HepG2 (cell line): ENCODE results near the gene CERT1. TPM values are rescaled to one million over a fixed set of nuclear protein-coding genes. Genes with fewer than 3 reads are reported as not detected.

Experiments
- ATAC-seq: fragments of 200-7000 bp; cut with Tn5 transposase; 3 replicates; pipeline ENCODE4 v1.9.1; 2020; ENCODE audit warnings: mild to moderate bottlenecking, moderate library complexity
- BruUV-seq: library from RNA; stranded (reverse); fragments of 400-500 nt; replicated peaks from 2 replicates; lab custom pipeline; 2021; lab: Mats Ljungman, UMichigan
- CTCF ChIA-PET: fragments of 300-600 bp; formaldehyde crosslinking; extraction: SDS; loops from one replicate; lab custom pipeline; 2021; ENCODE audit warnings: low total read pairs, inconsistent platforms, low intra/inter-chr PET ratio; lab: Yijun Ruan, JAX
- POLR2A ChIA-PET: fragments of 350-600 bp; sonication (Branson Sonifier 250); formaldehyde crosslinking; loops from one replicate; lab custom pipeline; 2020; ENCODE audit warnings: antibody characterized with exemption, inconsistent platforms; lab: Yijun Ruan, JAX
- DNase-seq: peaks from one replicate; pipeline ENCODE4 v3.0.0-alpha.2; 2015; ENCODE audit warnings: low spot score
- FAIRE-seq: peaks from 3 replicates; lab custom pipeline; 2011; peaks lifted over from hg19 to GRCh38; lab: Jason Lieb, UNC
- H2AFZ ChIP-seq: one replicate; pipeline ENCODE4 v1.6.1; 2011; ENCODE audit warnings: low read length, inconsistent platforms
- H3K27ac ChIP-seq: fragments of 300-600 bp; 3 replicates; pipeline ENCODE4 v1.8.0; 2011; ENCODE audit warnings: mixed run types, mild to moderate bottlenecking, mixed read lengths, low read length, inconsistent platforms; ENCODE audit not compliant: insufficient read depth; ENCODE audit errors: extremely low read length
- H3K27me3 ChIP-seq, 2 experiments: fragments of 200-600 bp in 1 of 2; 2 replicates in 1 of 2; 3 replicates in 1 of 2; pipeline versions ENCODE4 v1.6.0 to v1.8.0; 2011; ENCODE audit warnings: low read length in 2 of 2, mild to moderate bottlenecking in 2 of 2, moderate library complexity in 2 of 2, inconsistent platforms in 1 of 2; ENCODE audit not compliant: insufficient read depth in 2 of 2, control insufficient read depth in 1 of 2
- H3K36me3 ChIP-seq, 2 experiments: fragments of 200-600 bp in 1 of 2; replicated peaks in 1 of 2; 2 replicates in 1 of 2; 3 replicates in 1 of 2; pipeline versions ENCODE4 v1.5.1 to v1.8.0; 2011; ENCODE audit warnings: low read length in 2 of 2, inconsistent platforms in 1 of 2; ENCODE audit not compliant: insufficient read depth in 2 of 2, control insufficient read depth in 1 of 2
- H3K4me1 ChIP-seq: 2 replicates; pipeline ENCODE4 v1.5.1; 2012; ENCODE audit warnings: low read length, inconsistent platforms; ENCODE audit not compliant: insufficient read depth
- H3K4me2 ChIP-seq: 2 replicates; pipeline ENCODE4 v1.6.0; 2011; ENCODE audit warnings: low read depth, low read length, inconsistent platforms
- H3K4me3 ChIP-seq, 3 experiments: fragments of 200-600 bp in 1 of 3; sonication (generic), shearing (Covaris generic) in 1 of 3; replicated peaks in 1 of 3; 2 replicates each; pipeline ENCODE4 v1.5.1; 2011 to 2016; ENCODE audit warnings: low read length in 3 of 3, inconsistent platforms in 2 of 3, low read depth in 2 of 3, mild to moderate bottlenecking in 2 of 3, control low read depth in 1 of 3, mixed read lengths in 1 of 3; ENCODE audit not compliant: insufficient read depth in 1 of 3
- H3K79me2 ChIP-seq: one replicate; pipeline ENCODE4 v1.6.1; 2011; ENCODE audit warnings: low read length, inconsistent platforms; ENCODE audit not compliant: insufficient read depth
- H3K9ac ChIP-seq: 2 replicates; pipeline ENCODE4 v1.6.0; 2011; ENCODE audit warnings: mild to moderate bottlenecking, low read depth, low read length, inconsistent platforms; ENCODE audit not compliant: insufficient read depth
- H3K9me3 ChIP-seq: 2 replicates; pipeline ENCODE4 v1.5.1; 2012; ENCODE audit warnings: mild to moderate bottlenecking, low read length
- H4K20me1 ChIP-seq: 2 replicates; pipeline ENCODE4 v1.6.0; 2011; ENCODE audit warnings: inconsistent platforms, mild to moderate bottlenecking, low read length, moderate library complexity; ENCODE audit not compliant: insufficient read depth
- CENPX ChIP-seq: sonication (generic); formaldehyde crosslinking; IDR thresholded peaks from 2 replicates; pipeline ENCODE4 v1.9.0; 2021; ENCODE audit warnings: mild to moderate bottlenecking, missing genetic modification reagents, moderate library complexity
- MAZ ChIP-seq, 2 experiments: sonication (generic) in 1 of 2; formaldehyde crosslinking in 1 of 2; IDR thresholded peaks; 2 replicates each; pipeline versions ENCODE4 v1.5.0 to v1.6.1; 2012 to 2020; ENCODE audit warnings: low read depth in 2 of 2, mild to moderate bottlenecking in 2 of 2, borderline replicate concordance in 1 of 2, improper control_type of control experiment in 1 of 2, low read length in 1 of 2, missing genetic modification reagents in 1 of 2, moderate library complexity in 1 of 2
- SNAI1 ChIP-seq: sonication (generic); formaldehyde crosslinking; IDR thresholded peaks from 2 replicates; pipeline ENCODE4 v1.5.0; 2020; ENCODE audit warnings: mild to moderate bottlenecking, missing genetic modification reagents, borderline replicate concordance
- ZBTB43 ChIP-seq: sonication (generic); formaldehyde crosslinking; conservative IDR thresholded peaks from 2 replicates; pipeline ENCODE4 v1.4.0; 2020; ENCODE audit warnings: missing genetic modification reagents
- ZNF451 ChIP-seq: sonication (generic); formaldehyde crosslinking; IDR thresholded peaks from 2 replicates; pipeline ENCODE4 v1.5.0; 2020; ENCODE audit warnings: mild to moderate bottlenecking, missing genetic modification reagents
- ZNF563 ChIP-seq: sonication (generic); formaldehyde crosslinking; IDR thresholded peaks from 2 replicates; pipeline ENCODE4 v1.8.0; 2022; ENCODE audit warnings: mild to moderate bottlenecking, moderate library complexity, missing genetic modification reagents
- ZNF567 ChIP-seq: sonication (generic); formaldehyde crosslinking; IDR thresholded peaks from 2 replicates; pipeline ENCODE4 v1.8.1; 2023; ENCODE audit warnings: mild to moderate bottlenecking, missing genetic modification reagents, borderline replicate concordance
- WGBS: methylation state at CpG from one replicate; pipeline ENCODE4 v1.1.6; 2017; ENCODE audit warnings: low lambda C conversion rate; 5-methylcytosine and 5-hydroxymethylcytosine counted together
- in situ Hi-C: cut with HindIII; loops from 2 replicates; pipeline ENCODE4 v1.10.0; 2017; ENCODE audit warnings: low pct_unique_long_range_greater_than_20kb; ENCODE audit not compliant: extremely low pct_ligation_motif_present
- intact Hi-C: fragments of 100-400 bp; cut with micrococcal nuclease; formaldehyde crosslinking; loops from one replicate; pipeline ENCODE4 v1.10.0; 2022; ENCODE audit not compliant: unreplicated experiment
- polyA plus RNA-seq, 8 experiments: library from polyadenylated mRNA; depleted of rRNA in 3 of 8; stranded (reverse) in 7 of 8; unstranded in 1 of 8; fragments of >200 nt; fragmentation: Illumina TruSeq in 4 of 8; extraction: Trizol in 4 of 8; gene quantifications; 2 replicates each; pipeline versions ENCODE4 v1.2.1 to v1.2.3, GENCODE V29; 2011 to 2016; ENCODE audit warnings: low read depth in 4 of 8, missing spikeins in 1 of 8, mixed read lengths in 1 of 8; ENCODE audit not compliant: insufficient read depth in 1 of 8
- total RNA-seq, 5 experiments: library from RNA; depleted of rRNA; stranded (reverse); fragments of >200 nt; fragmentation: Illumina TruSeq; extraction: Trizol; gene quantifications; 2 replicates each; pipeline ENCODE4 v1.2.3, GENCODE V29; 2016; ENCODE audit warnings: low read depth in 1 of 5
- TF ChIP-seq, protein P1 (sequence below), 2 experiments: sonication (generic) in 1 of 2; formaldehyde crosslinking in 1 of 2; IDR thresholded peaks; 2 replicates each; pipeline versions ENCODE4 v1.6.1 to v1.9.0; 2014 to 2022; ENCODE audit warnings: antibody characterized with exemption in 1 of 2, borderline replicate concordance in 1 of 2, inconsistent platforms in 1 of 2, low read depth in 1 of 2, missing genetic modification reagents in 1 of 2

CERT1 gene
- total and polyA plus RNA-seq, 2 of the 13 experiments (the other 11 are each of a cell fraction or from before 2014, with no cell fraction given): 8.2 to 12.7 TPM

DNA sequence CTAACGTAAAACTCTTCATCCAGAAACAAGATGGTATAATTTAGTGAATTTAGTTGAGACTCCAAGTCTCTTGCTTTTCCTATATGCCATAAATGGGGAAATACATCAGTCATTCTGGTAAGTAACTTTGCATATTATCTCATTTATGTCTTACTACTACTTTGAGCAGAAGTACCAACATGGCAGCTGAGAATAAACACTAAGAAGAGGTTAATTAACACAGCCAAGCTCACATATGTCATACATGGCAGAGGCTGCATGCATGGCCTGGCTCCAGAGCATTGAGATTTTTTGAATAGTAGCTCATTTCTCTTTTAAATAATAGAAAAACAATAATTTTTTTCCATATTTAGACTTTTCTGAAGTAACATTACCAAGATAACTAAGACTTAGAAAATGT lies 54.3 kb downstream of the CERT1 start (continued):
- TF ChIP-seq MAZ (IDR thresholded peaks at IDR 0.05; ENCODE audit: borderline replicate concordance, low read depth, low read length) (no peak), MAZ (CRISPR knock-in tag; IDR thresholded peaks at IDR 0.05; ENCODE audit: low read depth) (no peak), ZNF451 (CRISPR knock-in tag) (no peak), ZNF563 (CRISPR knock-in tag) (no peak), ZNF567 (CRISPR knock-in tag) (no peak)
- TF ChIP-seq, protein P1, sequence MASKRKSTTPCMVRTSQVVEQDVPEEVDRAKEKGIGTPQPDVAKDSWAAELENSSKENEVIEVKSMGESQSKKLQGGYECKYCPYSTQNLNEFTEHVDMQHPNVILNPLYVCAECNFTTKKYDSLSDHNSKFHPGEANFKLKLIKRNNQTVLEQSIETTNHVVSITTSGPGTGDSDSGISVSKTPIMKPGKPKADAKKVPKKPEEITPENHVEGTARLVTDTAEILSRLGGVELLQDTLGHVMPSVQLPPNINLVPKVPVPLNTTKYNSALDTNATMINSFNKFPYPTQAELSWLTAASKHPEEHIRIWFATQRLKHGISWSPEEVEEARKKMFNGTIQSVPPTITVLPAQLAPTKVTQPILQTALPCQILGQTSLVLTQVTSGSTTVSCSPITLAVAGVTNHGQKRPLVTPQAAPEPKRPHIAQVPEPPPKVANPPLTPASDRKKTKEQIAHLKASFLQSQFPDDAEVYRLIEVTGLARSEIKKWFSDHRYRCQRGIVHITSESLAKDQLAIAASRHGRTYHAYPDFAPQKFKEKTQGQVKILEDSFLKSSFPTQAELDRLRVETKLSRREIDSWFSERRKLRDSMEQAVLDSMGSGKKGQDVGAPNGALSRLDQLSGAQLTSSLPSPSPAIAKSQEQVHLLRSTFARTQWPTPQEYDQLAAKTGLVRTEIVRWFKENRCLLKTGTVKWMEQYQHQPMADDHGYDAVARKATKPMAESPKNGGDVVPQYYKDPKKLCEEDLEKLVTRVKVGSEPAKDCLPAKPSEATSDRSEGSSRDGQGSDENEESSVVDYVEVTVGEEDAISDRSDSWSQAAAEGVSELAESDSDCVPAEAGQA (IDR thresholded peaks at IDR 0.05; ENCODE audit: low read depth): no peak
- TF ChIP-seq, protein P1 (CRISPR knock-in tag; IDR thresholded peaks at IDR 0.05; ENCODE audit: borderline replicate concordance): no peak

DNA sequence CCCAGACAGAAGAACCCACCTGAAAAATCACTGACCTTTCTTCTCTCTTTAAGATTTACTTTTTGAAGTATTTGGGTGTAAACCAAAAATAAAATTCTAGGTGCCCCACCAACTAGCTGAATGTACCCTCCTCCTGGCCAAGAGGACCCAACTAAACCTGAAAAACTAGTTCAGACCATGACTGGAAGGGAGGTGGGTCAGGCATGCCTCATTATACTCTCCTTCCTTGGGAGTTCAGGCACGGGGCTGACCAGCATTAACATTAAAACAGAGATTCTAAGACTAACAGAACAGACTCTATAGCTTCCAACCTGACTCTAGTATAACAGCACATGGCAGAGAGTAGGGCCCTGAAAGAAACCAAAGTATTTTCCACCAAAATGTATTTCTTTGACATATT lies 61.4 kb downstream of the CERT1 start:
- CTCF ChIA-PET: no interaction called here
- H3K9me3 ChIP-seq: no peaks in the 10 kb centered on the region
- no peaks in the 10 kb centered on the region for H3K27me3 ChIP-seq
- no peaks in the 10 kb centered on the region for H3K4me1 ChIP-seq
- H4K20me1 ChIP-seq: no peaks in the 10 kb centered on the region
- intact Hi-C loops: no loop called here
- H3K4me3 ChIP-seq: no peak overlapping the region
- H3K79me2 ChIP-seq: no peaks in the 10 kb centered on the region
- no peak for DNase-seq
- no peak overlapping the region for H3K9ac ChIP-seq
- no peak for FAIRE-seq
- POLR2A ChIA-PET: no interaction called here
- ATAC-seq: no peak
- H3K36me3 ChIP-seq: peaks cover 0 to 2% of the 10 kb centered on the region in 2 experiments; a peak in 2 of 5 replicates
- H3K4me2 ChIP-seq: no peak overlapping the region
- no peak overlapping the region for H2AFZ ChIP-seq
- 100% methylated on average over 1 of the region's 1 CpG for WGBS
- BruUV-seq: no TSS peak
- no peak overlapping the region for H3K27ac ChIP-seq
- in situ Hi-C loops: no loop called here
- TF ChIP-seq ZBTB43 (CRISPR knock-in tag) (no peak), SNAI1 (CRISPR knock-in tag) (no peak), CENPX (CRISPR knock-in tag) (no peak)
- TF ChIP-seq, protein P1 (IDR thresholded peaks at IDR 0.05; ENCODE audit: low read depth): no peak
- TF ChIP-seq, protein P1 (CRISPR knock-in tag; IDR thresholded peaks at IDR 0.05; ENCODE audit: borderline replicate concordance): no peak
